ENCODE measurements around the gene ADGRE1.

Gene ADGRE1

DNA sequence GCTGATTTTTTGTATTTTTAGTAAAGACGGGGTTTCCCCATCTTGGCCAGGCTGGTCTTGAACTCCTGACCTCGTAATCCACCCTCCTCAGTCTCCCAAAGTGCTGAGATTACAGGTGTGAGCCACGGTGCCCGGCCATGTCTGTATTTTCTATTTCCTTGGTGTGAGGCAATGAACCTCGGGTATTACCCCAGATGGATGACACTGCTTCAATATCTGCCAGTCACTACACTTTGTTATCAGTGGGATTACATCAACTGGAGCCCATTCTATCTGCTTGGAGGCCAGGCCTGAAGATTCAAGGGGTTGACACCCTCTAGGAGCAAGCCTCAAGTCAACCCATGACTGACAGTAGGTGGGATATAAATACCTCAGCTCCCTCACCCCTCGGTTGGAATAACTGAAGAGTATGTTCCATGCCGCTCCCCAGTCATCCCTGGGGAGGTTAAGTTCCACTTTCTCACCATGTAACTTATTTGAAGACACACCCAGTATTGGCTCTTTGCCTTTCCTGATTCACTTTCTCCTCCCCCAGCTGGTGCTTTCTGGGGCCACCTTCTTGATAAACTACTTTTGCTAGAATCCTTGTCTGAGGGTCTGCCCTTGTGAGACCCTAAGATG lies 992 bp upstream of the ADGRE1 start:
- H3K9ac ChIP-seq (ENCODE audit: low read length) = no peak overlapping the region
- no peak overlapping the region for H3K4me2 ChIP-seq (ENCODE audit: low read length)

DNA sequence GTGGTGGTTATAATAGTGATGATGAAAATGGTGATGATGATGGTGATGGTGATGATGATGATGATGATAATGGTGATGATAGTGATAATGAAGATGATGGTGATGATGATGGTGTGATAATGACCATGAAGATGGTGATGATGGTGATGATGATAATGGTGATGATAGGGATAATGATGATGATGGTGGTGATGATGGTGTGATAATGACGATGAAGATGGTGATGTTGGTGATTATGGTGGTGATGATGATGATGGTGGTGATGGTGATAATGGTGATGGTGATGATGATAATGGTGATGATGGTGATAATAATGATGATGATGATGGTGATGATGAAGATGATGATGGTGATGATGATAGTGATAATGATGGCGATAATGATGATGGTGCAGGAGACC lies 1.6 kb downstream of the ADGRE1 start:
- no peaks in the 10 kb centered on the region for H3K4me1 ChIP-seq (ENCODE audit: insufficient read depth, low read length, severe bottlenecking)
- no peak overlapping the region for H3K9ac ChIP-seq (ENCODE audit: low read length)
- no peaks in the 10 kb centered on the region for H3K79me2 ChIP-seq (ENCODE audit: insufficient read depth, low read length)
- no peak overlapping the region for H3K4me3 ChIP-seq (ENCODE audit: low read depth, low read length, poor library complexity, severe bottlenecking)
- no peak overlapping the region for H3K27ac ChIP-seq (ENCODE audit: low read depth, low read length, poor library complexity, severe bottlenecking)
- H3K9me2 ChIP-seq (ENCODE audit: low read depth, low read length) = no peaks in the 10 kb centered on the region
- no peak overlapping the region for H2AFZ ChIP-seq (ENCODE audit: low read length)
- no peaks in the 10 kb centered on the region for H4K20me1 ChIP-seq (ENCODE audit: insufficient read depth, low read length)
- no peaks in the 10 kb centered on the region for H3K9me3 ChIP-seq (ENCODE audit: low read length)
- TF ChIP-seq, protein P1, sequence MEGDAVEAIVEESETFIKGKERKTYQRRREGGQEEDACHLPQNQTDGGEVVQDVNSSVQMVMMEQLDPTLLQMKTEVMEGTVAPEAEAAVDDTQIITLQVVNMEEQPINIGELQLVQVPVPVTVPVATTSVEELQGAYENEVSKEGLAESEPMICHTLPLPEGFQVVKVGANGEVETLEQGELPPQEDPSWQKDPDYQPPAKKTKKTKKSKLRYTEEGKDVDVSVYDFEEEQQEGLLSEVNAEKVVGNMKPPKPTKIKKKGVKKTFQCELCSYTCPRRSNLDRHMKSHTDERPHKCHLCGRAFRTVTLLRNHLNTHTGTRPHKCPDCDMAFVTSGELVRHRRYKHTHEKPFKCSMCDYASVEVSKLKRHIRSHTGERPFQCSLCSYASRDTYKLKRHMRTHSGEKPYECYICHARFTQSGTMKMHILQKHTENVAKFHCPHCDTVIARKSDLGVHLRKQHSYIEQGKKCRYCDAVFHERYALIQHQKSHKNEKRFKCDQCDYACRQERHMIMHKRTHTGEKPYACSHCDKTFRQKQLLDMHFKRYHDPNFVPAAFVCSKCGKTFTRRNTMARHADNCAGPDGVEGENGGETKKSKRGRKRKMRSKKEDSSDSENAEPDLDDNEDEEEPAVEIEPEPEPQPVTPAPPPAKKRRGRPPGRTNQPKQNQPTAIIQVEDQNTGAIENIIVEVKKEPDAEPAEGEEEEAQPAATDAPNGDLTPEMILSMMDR (IDR thresholded peaks at IDR 0.05; ENCODE audit: low read length) = no peak
- TF ChIP-seq EZH2 (IDR thresholded peaks at IDR 0.05; ENCODE audit: borderline replicate concordance, low read length) = no peak
- H3K4me2 ChIP-seq (ENCODE audit: low read length) = no peak overlapping the region
- H3F3A ChIP-seq (ENCODE audit: insufficient read depth, low read length) = no peaks in the 10 kb centered on the region
- H3K27me3 ChIP-seq (ENCODE audit: insufficient read depth, low read length) = no peaks in the 10 kb centered on the region; the same call in 1 of the 2 replicates
- no peaks in the 10 kb centered on the region for H3K36me3 ChIP-seq (ENCODE audit: insufficient read depth, low read length)

More for the DNA sequence above, 992 bp upstream of the ADGRE1 start:
- TF ChIP-seq, protein P1 (IDR thresholded peaks at IDR 0.05; ENCODE audit: low read length) = no peak
- TF ChIP-seq EZH2 (IDR thresholded peaks at IDR 0.05; ENCODE audit: borderline replicate concordance, low read length) = no peak
- Histone ChIP-seq H4K20me1 (ENCODE audit: insufficient read depth, low read length) (no peaks in the 10 kb centered on the region), H2AFZ (ENCODE audit: low read length) (no peak overlapping the region), H3K27me3 (ENCODE audit: insufficient read depth, low read length) (no peaks in the 10 kb centered on the region), H3F3A (ENCODE audit: insufficient read depth, low read length) (no peaks in the 10 kb centered on the region), H3K4me1 (ENCODE audit: insufficient read depth, low read length, severe bottlenecking) (no peaks in the 10 kb centered on the region), H3K79me2 (ENCODE audit: insufficient read depth, low read length) (no peaks in the 10 kb centered on the region), H3K36me3 (ENCODE audit: insufficient read depth, low read length) (no peaks in the 10 kb centered on the region), H3K4me3 (ENCODE audit: low read depth, low read length, poor library complexity, severe bottlenecking) (no peak overlapping the region), H3K9me3 (ENCODE audit: low read length) (no peaks in the 10 kb centered on the region), H3K9me2 (ENCODE audit: low read depth, low read length) (no peaks in the 10 kb centered on the region), H3K27ac (ENCODE audit: low read depth, low read length, poor library complexity, severe bottlenecking) (no peak overlapping the region)

DNA sequence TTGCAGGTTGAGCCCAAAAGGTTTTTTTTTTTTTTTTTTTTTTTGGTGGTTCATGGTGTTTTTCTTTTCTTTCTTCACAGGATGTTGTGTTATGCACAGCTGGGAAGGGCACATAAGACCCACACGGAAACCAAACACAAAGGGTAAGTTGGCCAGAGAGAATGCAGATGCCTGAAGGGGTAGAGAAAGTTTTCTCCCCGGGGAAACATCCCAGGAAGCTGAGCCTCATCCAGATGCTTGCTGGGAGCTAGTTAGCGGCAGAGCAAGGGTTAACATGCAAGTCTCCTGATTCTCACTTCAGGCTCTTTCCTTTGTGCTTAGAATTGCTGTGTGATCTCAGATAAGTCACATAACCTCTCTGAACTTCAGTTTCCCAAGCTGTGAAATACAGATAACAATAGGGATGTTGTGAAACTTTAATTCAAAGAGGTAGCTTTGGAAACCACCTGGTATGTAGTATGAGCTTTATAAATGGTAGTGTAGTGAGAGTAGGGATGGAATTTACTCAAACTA lies 3.1 kb downstream of the ADGRE1 start:
- Histone ChIP-seq H3K9me2 (ENCODE audit: low read depth, low read length) (no peaks in the 10 kb centered on the region), H3K9ac (ENCODE audit: low read length) (no peak overlapping the region), H3F3A (ENCODE audit: insufficient read depth, low read length) (no peaks in the 10 kb centered on the region), H3K4me1 (ENCODE audit: insufficient read depth, low read length, severe bottlenecking) (no peaks in the 10 kb centered on the region), H3K27me3 (ENCODE audit: insufficient read depth, low read length) (no peaks in the 10 kb centered on the region; the same call in 1 of the 2 replicates), H3K9me3 (ENCODE audit: low read length) (no peaks in the 10 kb centered on the region), H3K4me2 (ENCODE audit: low read length) (no peak overlapping the region), H3K4me3 (ENCODE audit: low read depth, low read length, poor library complexity, severe bottlenecking) (no peak overlapping the region), H3K36me3 (ENCODE audit: insufficient read depth, low read length) (no peaks in the 10 kb centered on the region), H4K20me1 (ENCODE audit: insufficient read depth, low read length) (no peaks in the 10 kb centered on the region), H3K27ac (ENCODE audit: low read depth, low read length, poor library complexity, severe bottlenecking) (no peak overlapping the region), H2AFZ (ENCODE audit: low read length) (no peak overlapping the region), H3K79me2 (ENCODE audit: insufficient read depth, low read length) (no peaks in the 10 kb centered on the region)
- TF ChIP-seq, protein P1 (IDR thresholded peaks at IDR 0.05; ENCODE audit: low read length) = no peak
- TF ChIP-seq EZH2 (IDR thresholded peaks at IDR 0.05; ENCODE audit: borderline replicate concordance, low read length) = no peak
